Activated B cell treated with CpG ODN at 0.5 μM for 24 hours (primary cell): Measurements from ENCODE around the gene ARHGEF19. TPM values are rescaled to one million over a fixed set of nuclear protein-coding genes. Genes with fewer than 3 reads are reported as not detected.

Experiments used
- ATAC-seq: fragments of 200-7000 bp; cut with Tn5 transposase; one replicate; pipeline ENCODE4 v1.10.0; 2021; ENCODE audit warnings: low read depth, mild to moderate bottlenecking, moderate library complexity
- CTCF ChIA-PET: fragments of 350-600 bp; sonication (Branson Sonifier 250); formaldehyde crosslinking; loops from one replicate; lab custom pipeline; 2021; ENCODE audit warnings: antibody characterized with exemption; lab: Charles Lee
- POLR2A ChIA-PET: fragments of 350-600 bp; sonication (Branson Sonifier 250); formaldehyde crosslinking; loops from one replicate; lab custom pipeline; 2021; ENCODE audit warnings: antibody characterized with exemption; lab: Charles Lee
- DNase-seq: peaks from one replicate; pipeline ENCODE4 v3.0.0; 2022
- H3K27ac Mint-ChIP-seq: one replicate; pipeline ENCODE4 v1.8.0; 2020; ENCODE audit warnings: mixed read lengths
- H3K27me3 Mint-ChIP-seq: one replicate; pipeline ENCODE4 v1.8.0; 2021; ENCODE audit warnings: mixed read lengths
- H3K36me3 Mint-ChIP-seq: one replicate; pipeline ENCODE4 v1.8.0; 2021; ENCODE audit warnings: low read depth, mixed read lengths
- H3K4me1 Mint-ChIP-seq: one replicate; pipeline ENCODE4 v1.8.0; 2021; ENCODE audit warnings: mixed read lengths
- H3K4me3 Mint-ChIP-seq: one replicate; pipeline ENCODE4 v1.8.0; 2020; ENCODE audit warnings: mild to moderate bottlenecking, mixed read lengths
- H3K9me3 Mint-ChIP-seq: one replicate; pipeline ENCODE4 v1.8.0; 2020; ENCODE audit warnings: mixed read lengths
- intact Hi-C: fragments of 100-400 bp; cut with micrococcal nuclease; formaldehyde crosslinking; loops from one replicate; pipeline ENCODE4 v1.15.1; 2024
- total RNA-seq: library from RNA; stranded (reverse); gene quantifications from 2 replicates; pipeline ENCODE4 v1.2.3, GENCODE V29; 2022
- TF ChIP-seq, protein P1 (sequence below): fragments of 200-600 bp; IDR thresholded peaks from one replicate; pipeline ENCODE4 v1.8.0; 2022; ENCODE audit warnings: antibody characterized with exemption, mild to moderate bottlenecking

ARHGEF19 gene
- total RNA-seq, 1 donor from 2014 or later: 7.7 TPM

GRCh38 chr1:16235347-16235746, 22.9 kb upstream of the ARHGEF19 start:
- Mint-ChIP-seq H3K9me3 (no peaks in the 10 kb centered on the region), H3K4me3 (no peak overlapping the region), H3K27me3 (no peaks in the 10 kb centered on the region), H3K36me3 (peaks cover 4% of the 10 kb centered on the region), H3K27ac (no peak overlapping the region), H3K4me1 (peaks cover 12% of the 10 kb centered on the region)
- ChIA-PET POLR2A (interaction anchor here (0.6 to 1.7 kb wide), 2 partner anchors 28 to 131 kb away, joined by 5 to 7 read pairs; no protein-coding TSS in a partner anchor), CTCF (interaction anchor here (1.9 kb wide), 1 partner anchor 18 kb away, joined by 4 read pairs; no protein-coding TSS in a partner anchor)
- DNase-seq: no peak
- TF ChIP-seq, protein P1, sequence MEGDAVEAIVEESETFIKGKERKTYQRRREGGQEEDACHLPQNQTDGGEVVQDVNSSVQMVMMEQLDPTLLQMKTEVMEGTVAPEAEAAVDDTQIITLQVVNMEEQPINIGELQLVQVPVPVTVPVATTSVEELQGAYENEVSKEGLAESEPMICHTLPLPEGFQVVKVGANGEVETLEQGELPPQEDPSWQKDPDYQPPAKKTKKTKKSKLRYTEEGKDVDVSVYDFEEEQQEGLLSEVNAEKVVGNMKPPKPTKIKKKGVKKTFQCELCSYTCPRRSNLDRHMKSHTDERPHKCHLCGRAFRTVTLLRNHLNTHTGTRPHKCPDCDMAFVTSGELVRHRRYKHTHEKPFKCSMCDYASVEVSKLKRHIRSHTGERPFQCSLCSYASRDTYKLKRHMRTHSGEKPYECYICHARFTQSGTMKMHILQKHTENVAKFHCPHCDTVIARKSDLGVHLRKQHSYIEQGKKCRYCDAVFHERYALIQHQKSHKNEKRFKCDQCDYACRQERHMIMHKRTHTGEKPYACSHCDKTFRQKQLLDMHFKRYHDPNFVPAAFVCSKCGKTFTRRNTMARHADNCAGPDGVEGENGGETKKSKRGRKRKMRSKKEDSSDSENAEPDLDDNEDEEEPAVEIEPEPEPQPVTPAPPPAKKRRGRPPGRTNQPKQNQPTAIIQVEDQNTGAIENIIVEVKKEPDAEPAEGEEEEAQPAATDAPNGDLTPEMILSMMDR: no peak
- ATAC-seq: no peak
- intact Hi-C loops: no loop called here

DNA sequence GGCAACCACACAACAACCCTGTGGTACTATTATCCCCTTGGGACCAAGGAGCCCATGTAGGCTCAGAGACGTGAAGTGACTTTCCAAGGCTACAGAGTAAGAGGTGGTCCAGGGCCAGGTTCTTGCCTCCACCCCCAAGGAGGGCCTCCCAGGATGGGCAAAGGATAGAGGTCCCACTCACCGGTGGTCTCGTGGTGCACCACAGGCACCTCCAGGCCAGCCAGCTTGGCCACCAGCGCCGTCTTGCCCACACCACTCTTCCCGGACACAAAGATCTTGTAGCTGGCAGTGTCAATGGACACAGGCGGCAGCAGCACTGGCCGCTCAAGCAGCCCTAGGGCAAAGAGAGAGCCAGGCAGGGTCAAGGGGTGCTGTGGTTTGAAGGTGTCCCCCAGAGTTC, 21.0 kb upstream of the ARHGEF19 start:
- no peak for DNase-seq
- CTCF ChIA-PET: interaction anchor here (1.2 kb wide), 1 partner anchor 16 kb away, joined by 3 read pairs; no protein-coding TSS in a partner anchor
- Mint-ChIP-seq H3K27ac (no peak overlapping the region), H3K4me3 (no peak overlapping the region), H3K36me3 (peaks cover 4% of the 10 kb centered on the region), H3K27me3 (no peaks in the 10 kb centered on the region), H3K9me3 (no peaks in the 10 kb centered on the region), H3K4me1 (peaks cover 15% of the 10 kb centered on the region)
- ATAC-seq: no peak
- POLR2A ChIA-PET: no interaction called here
- intact Hi-C loops: no loop called here
- TF ChIP-seq, protein P1: no peak

DNA sequence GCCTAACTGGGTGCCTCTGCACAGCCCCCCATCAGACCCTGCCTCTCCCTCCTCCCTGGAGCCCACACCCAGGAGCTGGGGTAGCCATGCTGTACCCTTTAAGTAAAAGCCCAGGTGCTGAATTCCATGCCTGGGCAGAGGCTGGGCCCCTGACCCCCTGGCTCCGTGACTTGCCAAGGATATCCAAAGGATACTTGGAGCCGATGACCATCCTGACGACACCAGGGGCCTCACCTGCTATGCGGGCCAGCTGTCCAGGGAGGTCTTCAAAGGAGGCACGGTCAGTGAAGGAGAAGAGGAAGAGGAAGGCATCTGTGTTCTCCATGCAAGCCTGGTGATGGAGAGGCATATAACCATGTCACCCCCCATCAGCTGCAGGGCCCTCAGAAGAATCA, 19.9 kb upstream of the ARHGEF19 start:
- TF ChIP-seq, protein P1: no peak
- Mint-ChIP-seq H3K9me3 (no peaks in the 10 kb centered on the region), H3K27me3 (peaks cover 2% of the 10 kb centered on the region), H3K27ac (no peak overlapping the region), H3K4me1 (peaks cover 20% of the 10 kb centered on the region), H3K4me3 (no peak overlapping the region), H3K36me3 (peaks cover 4% of the 10 kb centered on the region)
- DNase-seq (no peak), ATAC-seq (no peak)
- ChIA-PET POLR2A (no interaction called here), CTCF (no interaction called here)
- intact Hi-C loops: no loop called here

DNA sequence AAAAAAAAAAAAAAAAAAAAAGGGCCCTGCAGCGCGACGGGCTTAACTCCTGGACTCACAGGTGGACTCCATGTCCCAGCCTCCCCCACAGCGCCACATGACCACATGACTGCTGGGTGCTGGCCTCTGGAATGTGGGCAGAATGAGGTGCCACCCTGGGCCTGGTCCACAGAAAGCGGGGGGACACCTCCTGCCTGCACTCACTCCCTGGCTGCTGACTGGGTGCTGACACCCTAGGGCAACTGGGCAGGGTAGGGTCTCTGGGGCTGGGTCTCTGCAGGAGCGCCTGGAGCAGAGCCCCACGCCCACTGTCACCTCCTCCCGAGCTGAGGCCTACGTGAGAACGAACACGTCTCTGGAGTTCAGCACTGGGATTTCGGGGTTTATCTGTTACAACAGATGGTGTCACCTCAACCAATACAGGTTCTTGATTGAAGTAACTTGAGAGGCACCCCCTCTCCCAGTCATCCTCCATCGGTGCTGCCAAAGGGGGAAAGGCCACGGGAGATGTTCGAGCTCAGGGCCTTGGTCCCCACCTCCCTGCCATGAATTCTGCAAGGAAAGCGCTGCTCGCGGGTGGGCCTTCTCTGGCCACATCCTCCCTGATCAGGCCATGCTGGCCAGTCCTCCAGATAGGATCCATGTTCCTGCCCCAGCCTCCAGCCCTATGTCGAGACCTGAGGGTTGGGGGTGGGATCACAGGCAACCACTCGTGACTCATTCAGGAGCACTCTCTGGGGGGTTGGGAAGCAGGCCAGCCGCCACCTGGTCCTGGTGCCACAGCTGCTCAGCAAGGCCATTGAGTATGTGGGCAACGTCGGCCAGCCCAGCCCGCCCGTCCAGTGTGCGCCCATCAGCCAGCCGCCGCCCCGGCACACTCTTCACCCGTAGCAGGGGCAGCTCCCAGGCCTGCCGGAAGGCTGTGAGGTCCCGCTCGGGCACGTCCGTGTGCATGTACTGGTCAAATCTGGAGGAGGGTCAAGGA, 19.2 kb upstream of the ARHGEF19 start:
- no peak overlapping the region for H3K4me3 Mint-ChIP-seq
- intact Hi-C loops: no loop called here

GRCh38 chr1:16230744-16231143, 18.3 kb upstream of the ARHGEF19 start:
- intact Hi-C loops: no loop called here
- H3K27me3 Mint-ChIP-seq: peaks cover 12% of the 10 kb centered on the region
- no peak for ATAC-seq
- no peak overlapping the region for H3K4me3 Mint-ChIP-seq
- ChIA-PET POLR2A (no interaction called here), CTCF (no interaction called here)
- H3K4me1 Mint-ChIP-seq: peaks cover 13% of the 10 kb centered on the region
- peaks cover 2% of the 10 kb centered on the region for H3K36me3 Mint-ChIP-seq
- H3K27ac Mint-ChIP-seq: no peak overlapping the region
- H3K9me3 Mint-ChIP-seq: no peaks in the 10 kb centered on the region
- no peak for DNase-seq
- TF ChIP-seq, protein P1: no peak

More for the DNA sequence above, 19.2 kb upstream of the ARHGEF19 start:
- no peak for DNase-seq
- ATAC-seq: no peak
- Mint-ChIP-seq H3K9me3 (no peaks in the 10 kb centered on the region), H3K36me3 (peaks cover 2% of the 10 kb centered on the region), H3K27me3 (peaks cover 5% of the 10 kb centered on the region), H3K27ac (no peak overlapping the region), H3K4me1 (peaks cover 18% of the 10 kb centered on the region)
- TF ChIP-seq, protein P1: no peak
- ChIA-PET POLR2A (no interaction called here), CTCF (no interaction called here)
